MM.1S (cell line): Measurements from ENCODE around the gene EMP1.

Experiments
- DNase-seq: peaks from one replicate; pipeline ENCODE4 v3.0.0-alpha.2; 2015
- H2AFZ ChIP-seq: fragments of 300-600 bp; sonication (generic); 2 replicates; pipeline ENCODE4 v1.6.0; 2016; ENCODE audit warnings: antibody characterized with exemption, low read length
- H3F3A ChIP-seq: fragments of 300-600 bp; sonication (generic); 2 replicates; pipeline ENCODE4 v1.6.1; 2016; ENCODE audit warnings: mild to moderate bottlenecking, antibody characterized with exemption, low read length, moderate library complexity, mixed read lengths; ENCODE audit not compliant: insufficient read depth
- H3K27ac ChIP-seq: fragments of 300-600 bp; sonication (generic); 2 replicates; pipeline ENCODE4 v1.5.1; 2016; ENCODE audit warnings: mild to moderate bottlenecking, low read length
- H3K27me3 ChIP-seq: fragments of 300-600 bp; sonication (generic); replicated peaks from 2 replicates; pipeline ENCODE4 v1.6.0; 2016; ENCODE audit warnings: low read length; ENCODE audit not compliant: insufficient read depth
- H3K36me3 ChIP-seq: fragments of 300-600 bp; sonication (generic); replicated peaks from 2 replicates; pipeline ENCODE4 v1.6.1; 2016; ENCODE audit warnings: mild to moderate bottlenecking, low read length, mixed read lengths; ENCODE audit not compliant: insufficient read depth
- H3K4me1 ChIP-seq: fragments of 300-600 bp; sonication (generic); 2 replicates; pipeline ENCODE4 v1.6.1; 2016; ENCODE audit warnings: low read length, mixed read lengths
- H3K4me2 ChIP-seq: fragments of 300-600 bp; sonication (generic); 2 replicates; pipeline ENCODE4 v1.6.0; 2016; ENCODE audit warnings: low read depth, low read length
- H3K4me3 ChIP-seq: fragments of 300-600 bp; sonication (generic); 2 replicates; pipeline ENCODE4 v1.5.1; 2016; ENCODE audit warnings: low read length, mixed read lengths
- H3K79me2 ChIP-seq: fragments of 300-600 bp; sonication (generic); 2 replicates; pipeline ENCODE4 v1.6.1; 2016; ENCODE audit warnings: mixed run types, low read length, mixed read lengths
- H3K9ac ChIP-seq: fragments of 300-600 bp; sonication (generic); 2 replicates; pipeline ENCODE4 v1.6.1; 2016; ENCODE audit warnings: low read length, mixed read lengths
- H3K9me2 ChIP-seq: fragments of 300-600 bp; sonication (generic); replicated peaks from 2 replicates; pipeline ENCODE4 v1.6.1; 2016; ENCODE audit warnings: mild to moderate bottlenecking, low read length, mixed read lengths; ENCODE audit not compliant: insufficient read depth
- H3K9me3 ChIP-seq: fragments of 300-600 bp; sonication (generic); replicated peaks from 2 replicates; pipeline ENCODE4 v1.6.1; 2016; ENCODE audit warnings: mild to moderate bottlenecking, low read length, mixed read lengths; ENCODE audit not compliant: insufficient read depth
- H4K20me1 ChIP-seq: fragments of 300-600 bp; sonication (generic); 2 replicates; pipeline ENCODE4 v1.6.1; 2016; ENCODE audit warnings: mild to moderate bottlenecking, low read length, moderate library complexity, mixed read lengths; ENCODE audit not compliant: insufficient read depth
- CTCF ChIP-seq: fragments of 300-600 bp; sonication (generic); IDR thresholded peaks from 2 replicates; pipeline ENCODE4 v1.5.1; 2016; ENCODE audit warnings: antibody characterized with exemption, low read length, mixed read lengths
- EZH2 ChIP-seq: fragments of 300-600 bp; sonication (generic); optimal IDR thresholded peaks from 2 replicates; pipeline ENCODE3; 2017; ENCODE audit warnings: low read depth, mild to moderate bottlenecking, antibody characterized with exemption, low read length, mixed read lengths
- EZH2phosphoT487 ChIP-seq: fragments of 300-600 bp; sonication (generic); IDR thresholded peaks from 2 replicates; pipeline ENCODE4 v1.6.1; 2018; ENCODE audit warnings: antibody characterized with exemption, low read length

The EMP1 gene

GRCh38 chr12:13223941-13224340, 27.4 kb downstream of the EMP1 start:
- H3F3A ChIP-seq, result no peaks in the 10 kb centered on the region

GRCh38 chr12:13227191-13227590, 30.7 kb downstream of the EMP1 start:
- no peak overlapping the region for H3K4me2 ChIP-seq
- no peak overlapping the region for H2AFZ ChIP-seq
- H3K27ac ChIP-seq, result no peak overlapping the region
- no peaks in the 10 kb centered on the region for H3K79me2 ChIP-seq
- H3K9ac ChIP-seq, result no peak overlapping the region
- H3F3A ChIP-seq, result no peaks in the 10 kb centered on the region
- TF ChIP-seq EZH2 (no peak), EZH2phosphoT487 (no peak), CTCF (no peak)
- H3K9me2 ChIP-seq, result no peaks in the 10 kb centered on the region
- H4K20me1 ChIP-seq, result no peaks in the 10 kb centered on the region
- no peaks in the 10 kb centered on the region for H3K27me3 ChIP-seq
- DNase-seq, result no peak
- H3K36me3 ChIP-seq, result no peaks in the 10 kb centered on the region
- no peak overlapping the region for H3K4me3 ChIP-seq
- H3K4me1 ChIP-seq, result no peaks in the 10 kb centered on the region
- H3K9me3 ChIP-seq, result no peaks in the 10 kb centered on the region

More at GRCh38 chr12:13223941-13224340, 27.4 kb downstream of the EMP1 start:
- Histone ChIP-seq H3K9me3 (no peaks in the 10 kb centered on the region), H3K4me2 (no peak overlapping the region), H4K20me1 (no peaks in the 10 kb centered on the region), H3K4me3 (no peak overlapping the region), H3K36me3 (no peaks in the 10 kb centered on the region), H3K27me3 (no peaks in the 10 kb centered on the region), H2AFZ (no peak overlapping the region), H3K4me1 (no peaks in the 10 kb centered on the region), H3K9me2 (no peaks in the 10 kb centered on the region), H3K79me2 (no peaks in the 10 kb centered on the region), H3K9ac (no peak overlapping the region), H3K27ac (no peak overlapping the region)
- no peak for DNase-seq
- TF ChIP-seq EZH2phosphoT487, result no peak
- TF ChIP-seq EZH2, result no peak
- TF ChIP-seq CTCF, result no peak

GRCh38 chr12:13228579-13228978, 32.1 kb downstream of the EMP1 start:
- Histone ChIP-seq H2AFZ (no peak overlapping the region), H3K27me3 (no peaks in the 10 kb centered on the region), H4K20me1 (no peaks in the 10 kb centered on the region), H3K36me3 (no peaks in the 10 kb centered on the region), H3K79me2 (no peaks in the 10 kb centered on the region), H3K9me3 (no peaks in the 10 kb centered on the region), H3K9me2 (no peaks in the 10 kb centered on the region), H3K27ac (no peak overlapping the region), H3K4me3 (no peak overlapping the region), H3K9ac (no peak overlapping the region), H3K4me1 (no peaks in the 10 kb centered on the region), H3F3A (no peaks in the 10 kb centered on the region), H3K4me2 (no peak overlapping the region)
- no peak for DNase-seq
- TF ChIP-seq CTCF (no peak), EZH2phosphoT487 (no peak), EZH2 (no peak)
